Measurements from ENCODE around the gene GBE1.

Gene GBE1

DNA sequence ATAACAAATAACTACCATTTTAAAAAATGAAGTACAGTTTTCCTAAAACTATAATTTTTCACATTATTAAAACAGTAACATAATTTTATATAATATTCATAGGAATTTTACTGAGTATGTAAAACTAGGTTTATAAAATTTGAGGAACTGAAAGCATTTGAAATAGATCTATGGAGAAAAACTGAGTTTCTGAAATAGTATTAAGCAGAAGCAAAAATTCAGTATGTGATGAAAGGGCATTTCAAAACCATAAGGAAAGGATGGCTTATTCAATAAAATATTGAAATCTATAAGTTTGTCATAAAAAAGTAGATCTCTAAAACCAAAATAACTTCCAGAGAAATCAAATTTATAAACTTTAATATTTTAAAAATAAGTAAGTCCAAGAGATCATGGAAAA lies 53.4 kb downstream of the GBE1 start:
- DNase-seq (ENCODE audit: low read depth): no peak
- TF ChIP-seq, protein P1, sequence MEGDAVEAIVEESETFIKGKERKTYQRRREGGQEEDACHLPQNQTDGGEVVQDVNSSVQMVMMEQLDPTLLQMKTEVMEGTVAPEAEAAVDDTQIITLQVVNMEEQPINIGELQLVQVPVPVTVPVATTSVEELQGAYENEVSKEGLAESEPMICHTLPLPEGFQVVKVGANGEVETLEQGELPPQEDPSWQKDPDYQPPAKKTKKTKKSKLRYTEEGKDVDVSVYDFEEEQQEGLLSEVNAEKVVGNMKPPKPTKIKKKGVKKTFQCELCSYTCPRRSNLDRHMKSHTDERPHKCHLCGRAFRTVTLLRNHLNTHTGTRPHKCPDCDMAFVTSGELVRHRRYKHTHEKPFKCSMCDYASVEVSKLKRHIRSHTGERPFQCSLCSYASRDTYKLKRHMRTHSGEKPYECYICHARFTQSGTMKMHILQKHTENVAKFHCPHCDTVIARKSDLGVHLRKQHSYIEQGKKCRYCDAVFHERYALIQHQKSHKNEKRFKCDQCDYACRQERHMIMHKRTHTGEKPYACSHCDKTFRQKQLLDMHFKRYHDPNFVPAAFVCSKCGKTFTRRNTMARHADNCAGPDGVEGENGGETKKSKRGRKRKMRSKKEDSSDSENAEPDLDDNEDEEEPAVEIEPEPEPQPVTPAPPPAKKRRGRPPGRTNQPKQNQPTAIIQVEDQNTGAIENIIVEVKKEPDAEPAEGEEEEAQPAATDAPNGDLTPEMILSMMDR (conservative IDR thresholded peaks at IDR 0.05; ENCODE audit: low read depth, low read length): no peak
- H3K4me3 ChIP-seq (ENCODE audit: low read length): no peak overlapping the region

GRCh38 chr3:81702126-81702525 lies 59.3 kb downstream of the GBE1 start:
- TF ChIP-seq, protein P1 (conservative IDR thresholded peaks at IDR 0.05; ENCODE audit: low read depth, low read length): no peak
- DNase-seq (ENCODE audit: low read depth): no peak
- no peak overlapping the region for H3K4me3 ChIP-seq (ENCODE audit: low read length)

- TF ChIP-seq, protein P1 (conservative IDR thresholded peaks at IDR 0.05; ENCODE audit: low read depth, low read length): no peak
- DNase-seq (ENCODE audit: low read depth): no peak
Observed at GRCh38 chr3:81699536-81700320, 61.7 kb downstream of the GBE1 start.

DNA sequence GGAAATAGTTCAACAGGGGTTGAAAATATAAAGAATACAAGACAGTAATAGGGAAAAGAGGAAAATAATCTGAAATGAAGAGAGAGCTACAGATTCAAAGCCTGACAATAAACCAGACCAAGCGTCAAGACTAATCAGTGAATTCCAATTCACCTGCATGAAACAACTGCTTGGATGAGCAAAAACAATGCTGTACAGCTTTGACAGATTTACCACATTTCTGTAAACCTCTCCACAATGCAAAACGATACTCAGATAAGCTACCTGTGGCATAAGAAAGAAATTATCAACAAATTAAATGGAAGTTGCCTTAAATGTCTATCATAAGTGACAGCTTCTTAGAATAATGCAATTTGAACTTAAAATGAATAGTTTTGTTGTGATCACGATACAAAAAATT lies 65.4 kb downstream of the GBE1 start:
- no peak for DNase-seq (ENCODE audit: low read depth)
- no peak overlapping the region for H3K4me3 ChIP-seq (ENCODE audit: low read length)
- TF ChIP-seq, protein P1 (conservative IDR thresholded peaks at IDR 0.05; ENCODE audit: low read depth, low read length): no peak

More at GRCh38 chr3:81699536-81700320, 61.7 kb downstream of the GBE1 start:
- no peak overlapping the region for H3K4me3 ChIP-seq (ENCODE audit: low read length)

DNA sequence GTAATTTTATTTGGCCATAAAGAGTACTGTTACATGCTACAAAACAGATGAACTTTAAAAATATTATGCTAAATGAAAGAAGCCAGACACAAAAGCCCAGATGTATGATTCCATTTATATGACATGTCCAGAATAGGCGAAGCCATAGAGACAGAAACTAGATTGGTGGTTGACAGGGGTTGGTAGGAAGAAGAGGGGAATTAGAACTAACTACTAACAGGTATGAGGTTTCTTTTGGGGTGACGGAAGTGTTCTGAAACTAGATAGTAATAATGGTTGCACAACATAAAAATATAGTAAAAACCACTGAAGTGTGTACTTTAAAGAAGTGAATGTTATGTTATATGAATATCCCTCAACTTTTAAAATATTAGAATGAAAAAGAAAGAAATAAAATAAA lies 66.1 kb downstream of the GBE1 start:
- TF ChIP-seq, protein P1 (conservative IDR thresholded peaks at IDR 0.05; ENCODE audit: low read depth, low read length): no peak
- no peak for DNase-seq (ENCODE audit: low read depth)
- H3K4me3 ChIP-seq (ENCODE audit: low read length): no peak overlapping the region

- no peak overlapping the region for H3K4me3 ChIP-seq (ENCODE audit: low read length)
- no peak for DNase-seq (ENCODE audit: low read depth)
- TF ChIP-seq, protein P1 (conservative IDR thresholded peaks at IDR 0.05; ENCODE audit: low read depth, low read length): no peak
Observed at GRCh38 chr3:81694662-81695061, 66.8 kb downstream of the GBE1 start.

DNA sequence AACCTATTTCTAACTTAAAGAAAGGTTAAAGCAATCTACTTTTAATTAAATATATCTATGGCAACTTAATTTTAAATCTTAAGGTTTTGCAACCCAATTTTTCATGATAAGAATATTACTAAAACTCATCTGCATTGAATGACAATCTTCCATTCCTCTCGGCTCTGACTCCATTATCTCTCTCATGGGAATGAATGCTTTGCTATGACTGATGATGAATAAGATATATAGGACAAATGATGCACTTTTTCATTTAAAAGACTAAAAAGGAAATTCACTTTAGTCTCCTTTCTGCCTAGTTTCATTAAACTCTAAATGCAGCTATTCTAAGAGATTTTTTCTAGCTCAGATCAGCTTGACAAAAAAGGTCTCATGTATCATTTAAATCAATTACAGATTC lies 68.7 kb downstream of the GBE1 start:
- H3K4me3 ChIP-seq (ENCODE audit: low read length): no peak overlapping the region
- TF ChIP-seq, protein P1 (conservative IDR thresholded peaks at IDR 0.05; ENCODE audit: low read depth, low read length): no peak
- no peak for DNase-seq (ENCODE audit: low read depth)

All from retinal pigment epithelial cell (primary cell).